ENCODE measurements around the gene TSKU.

DNA sequence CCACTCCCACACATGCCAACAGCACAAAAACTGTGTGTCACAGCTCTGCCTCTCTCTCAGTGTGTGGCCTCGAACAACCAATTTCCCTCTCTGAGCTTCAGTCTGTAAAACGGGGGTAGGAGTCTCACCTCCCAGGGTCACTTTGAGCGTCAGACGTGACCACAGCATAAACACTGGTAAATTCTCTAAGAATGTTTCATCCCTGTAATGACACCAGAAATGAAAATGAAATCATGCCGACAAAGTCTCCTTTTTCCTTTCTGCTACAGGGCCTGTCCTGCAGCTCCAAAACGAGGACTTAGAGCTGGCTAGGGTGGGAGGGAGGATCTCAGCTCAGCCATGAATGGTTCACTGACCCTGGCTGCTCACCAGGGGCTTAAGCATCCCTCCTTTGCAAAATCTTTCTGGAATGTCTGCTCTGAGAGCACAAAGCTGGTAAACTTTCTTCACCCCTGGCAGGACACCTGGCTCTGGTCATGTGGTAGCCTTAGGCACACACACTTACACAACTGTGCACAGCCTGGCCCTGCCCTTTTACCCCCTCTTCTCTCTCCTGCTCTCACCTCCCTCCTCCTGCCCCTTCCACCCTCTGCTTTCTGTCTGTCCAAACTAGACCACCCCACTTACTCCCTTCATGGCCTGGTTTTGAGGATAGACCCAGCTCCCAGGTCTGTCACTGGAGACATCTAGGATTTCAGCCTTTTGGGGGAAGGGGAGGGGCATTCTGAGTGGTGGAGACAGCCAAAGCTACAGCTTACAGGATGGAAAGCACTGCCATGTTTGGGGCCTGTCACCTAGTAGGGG, 12.3 kb upstream of the TSKU start:
- TF ChIP-seq CTCF (IDR thresholded peaks at IDR 0.05) (no peak), EZH2phosphoT487 (IDR thresholded peaks at IDR 0.05) (no peak)
